ENCODE data around the gene SMARCAL1.

Gene SMARCAL1

GRCh38 chr2:216392018-216392562, 20.2 kb upstream of the SMARCAL1 start:
- TF ChIP-seq TCF12 (IDR thresholded peaks at IDR 0.05; ENCODE audit: low read depth) = no peak
- no peak for TF ChIP-seq YY1 (IDR thresholded peaks at IDR 0.05; ENCODE audit: low read depth)
- no peak for TF ChIP-seq TEAD4 (IDR thresholded peaks at IDR 0.05)
- no peak for TF ChIP-seq REST (IDR thresholded peaks at IDR 0.05; ENCODE audit: low read depth)
- TF ChIP-seq NFIC (IDR thresholded peaks at IDR 0.05) = no peak
- TF ChIP-seq RAD21 (IDR thresholded peaks at IDR 0.05; ENCODE audit: low read depth) = no peak
- TF ChIP-seq TAF1 (IDR thresholded peaks at IDR 0.05; ENCODE audit: low read depth) = no peak
- no peak for TF ChIP-seq CREB1 (IDR thresholded peaks at IDR 0.05; ENCODE audit: low read depth)
- TF ChIP-seq, protein P1, sequence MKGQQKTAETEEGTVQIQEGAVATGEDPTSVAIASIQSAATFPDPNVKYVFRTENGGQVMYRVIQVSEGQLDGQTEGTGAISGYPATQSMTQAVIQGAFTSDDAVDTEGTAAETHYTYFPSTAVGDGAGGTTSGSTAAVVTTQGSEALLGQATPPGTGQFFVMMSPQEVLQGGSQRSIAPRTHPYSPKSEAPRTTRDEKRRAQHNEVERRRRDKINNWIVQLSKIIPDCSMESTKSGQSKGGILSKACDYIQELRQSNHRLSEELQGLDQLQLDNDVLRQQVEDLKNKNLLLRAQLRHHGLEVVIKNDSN (IDR thresholded peaks at IDR 0.05) = no peak
- no peak for TF ChIP-seq FOXM1 (IDR thresholded peaks at IDR 0.05; ENCODE audit: borderline replicate concordance, low read depth)
- no peak for TF ChIP-seq EGR1 (IDR thresholded peaks at IDR 0.05)
- TF ChIP-seq CEBPB (IDR thresholded peaks at IDR 0.05) = no peak
- TF ChIP-seq, protein P2, sequence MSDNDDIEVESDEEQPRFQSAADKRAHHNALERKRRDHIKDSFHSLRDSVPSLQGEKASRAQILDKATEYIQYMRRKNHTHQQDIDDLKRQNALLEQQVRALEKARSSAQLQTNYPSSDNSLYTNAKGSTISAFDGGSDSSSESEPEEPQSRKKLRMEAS (IDR thresholded peaks at IDR 0.05) = no peak
- no peak for TF ChIP-seq ZBTB7A (IDR thresholded peaks at IDR 0.05; ENCODE audit: low read depth)
- TF ChIP-seq EP300 (IDR thresholded peaks at IDR 0.05; ENCODE audit: borderline replicate concordance) = no peak

- TF ChIP-seq TCF12 (IDR thresholded peaks at IDR 0.05; ENCODE audit: low read depth) = no peak
- TF ChIP-seq REST (IDR thresholded peaks at IDR 0.05; ENCODE audit: low read depth) = no peak
- TF ChIP-seq, protein P1 (IDR thresholded peaks at IDR 0.05) = no peak
- no peak for TF ChIP-seq TEAD4 (IDR thresholded peaks at IDR 0.05)
- TF ChIP-seq EP300 (IDR thresholded peaks at IDR 0.05; ENCODE audit: borderline replicate concordance) = no peak
- TF ChIP-seq FOXM1 (IDR thresholded peaks at IDR 0.05; ENCODE audit: borderline replicate concordance, low read depth) = no peak
- TF ChIP-seq TAF1 (IDR thresholded peaks at IDR 0.05; ENCODE audit: low read depth) = no peak
- no peak for TF ChIP-seq ZBTB7A (IDR thresholded peaks at IDR 0.05; ENCODE audit: low read depth)
- TF ChIP-seq NFIC (IDR thresholded peaks at IDR 0.05) = no peak
- TF ChIP-seq CREB1 (IDR thresholded peaks at IDR 0.05; ENCODE audit: low read depth) = no peak
- no peak for TF ChIP-seq EGR1 (IDR thresholded peaks at IDR 0.05)
- TF ChIP-seq YY1 (IDR thresholded peaks at IDR 0.05; ENCODE audit: low read depth) = no peak
- TF ChIP-seq, protein P2 (IDR thresholded peaks at IDR 0.05) = no peak
- no peak for TF ChIP-seq RAD21 (IDR thresholded peaks at IDR 0.05; ENCODE audit: low read depth)
- no peak for TF ChIP-seq CEBPB (IDR thresholded peaks at IDR 0.05)
These were observed 19.1 kb upstream of the SMARCAL1 start for GRCh38 chr2:216392945-216393840.

- no peak for TF ChIP-seq ZBTB7A (IDR thresholded peaks at IDR 0.05; ENCODE audit: low read depth)
- no peak for TF ChIP-seq EP300 (IDR thresholded peaks at IDR 0.05; ENCODE audit: borderline replicate concordance)
- no peak for TF ChIP-seq CREB1 (IDR thresholded peaks at IDR 0.05; ENCODE audit: low read depth)
- TF ChIP-seq, protein P1 (IDR thresholded peaks at IDR 0.05) = no peak
- TF ChIP-seq TAF1 (IDR thresholded peaks at IDR 0.05; ENCODE audit: low read depth) = no peak
- TF ChIP-seq, protein P2 (IDR thresholded peaks at IDR 0.05) = no peak
These were observed 17.4 kb upstream of the SMARCAL1 start for GRCh38 chr2:216394881-216395280.

DNA sequence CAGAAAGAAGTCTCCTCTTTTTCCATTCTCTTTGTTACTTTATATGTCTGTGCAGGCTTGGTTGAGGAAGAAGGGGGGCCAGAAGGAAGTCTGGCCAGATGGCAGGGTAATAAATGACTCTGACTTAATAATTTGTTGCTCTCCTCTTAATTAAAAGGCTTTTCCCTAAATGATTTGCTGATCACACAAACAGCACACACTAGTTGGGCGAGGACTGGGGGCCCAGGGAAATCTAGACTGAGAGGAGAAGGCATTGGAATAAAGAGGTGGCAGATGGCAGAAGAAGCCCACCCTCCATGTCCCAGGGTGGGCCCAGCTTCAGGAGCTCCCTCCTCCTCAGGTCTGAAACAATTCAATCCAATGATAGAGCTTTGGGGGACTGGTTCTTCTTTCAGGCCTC, 12.7 kb upstream of the SMARCAL1 start:
- TF ChIP-seq, protein P1 (IDR thresholded peaks at IDR 0.05) = no peak

Measured in Ishikawa (cell line).